Panc1 (cell line): ENCODE data around the gene PRDX1. TPM values are rescaled to one million over a fixed set of nuclear protein-coding genes. Genes with fewer than 3 reads are reported as not detected.
A peak's percentile ranks its signal among the peaks of the same experiment; 100 is the strongest.

Experiments
- ATAC-seq: fragments of 200-7000 bp; cut with Tn5 transposase; 2 replicates; pipeline ENCODE4 v1.9.1; 2020; ENCODE audit warnings: mild to moderate bottlenecking, moderate library complexity
- BruUV-seq: library from RNA; stranded (reverse); fragments of 400-500 nt; replicated peaks from 2 replicates; lab custom pipeline; 2021; lab: Mats Ljungman, UMichigan
- CTCF ChIA-PET: fragments of 300-600 bp; sonication (Branson Sonifier 250); formaldehyde crosslinking; loops from one replicate; lab custom pipeline; 2022; ENCODE audit warnings: antibody characterized with exemption; lab: Charles Lee
- POLR2A ChIA-PET: fragments of 300-600 bp; sonication (Branson Sonifier 250); formaldehyde crosslinking; loops from one replicate; lab custom pipeline; 2022; ENCODE audit warnings: antibody characterized with exemption; lab: Charles Lee
- DNase-seq: peaks from one replicate; pipeline ENCODE4 v3.0.0-alpha.2; 2010; ENCODE audit warnings: low read depth, low spot score
- H3K27ac ChIP-seq: 2 replicates; pipeline ENCODE4 v1.5.1; 2011; ENCODE audit warnings: mild to moderate bottlenecking, low read length, inconsistent platforms
- H3K27me3 ChIP-seq: fragments of 200-500 bp; sonication (Bioruptor generic); 2 replicates; pipeline ENCODE4 v1.6.0; 2014; ENCODE audit warnings: low read length, inconsistent platforms; ENCODE audit not compliant: control insufficient read depth, insufficient read depth
- H3K36me3 ChIP-seq: fragments of 200-500 bp; sonication (Bioruptor generic); 2 replicates; pipeline ENCODE4 v1.5.1; 2014; ENCODE audit warnings: inconsistent platforms, mild to moderate bottlenecking, low read length, moderate library complexity; ENCODE audit not compliant: control insufficient read depth, insufficient read depth
- H3K4me1 ChIP-seq: 2 replicates; pipeline ENCODE4 v1.5.1; 2011; ENCODE audit warnings: inconsistent platforms, mild to moderate bottlenecking, low read length, moderate library complexity; ENCODE audit not compliant: control insufficient read depth, insufficient read depth
- H3K4me3 ChIP-seq, 2 experiments: 2 replicates each; pipeline ENCODE4 v1.5.1; 2011 to 2012; ENCODE audit warnings: low read depth in 2 of 2, low read length in 2 of 2, mild to moderate bottlenecking in 2 of 2, inconsistent platforms in 1 of 2, moderate library complexity in 1 of 2
- H3K9me3 ChIP-seq: fragments of 200-500 bp; sonication (Bioruptor generic); 2 replicates; pipeline ENCODE4 v1.5.1; 2014; ENCODE audit warnings: low read depth, mild to moderate bottlenecking, inconsistent platforms, low read length, moderate library complexity; ENCODE audit not compliant: control insufficient read depth, insufficient read depth
- POLR2AphosphoS5 ChIP-seq: IDR thresholded peaks from 2 replicates; pipeline ENCODE4 v1.6.1; 2012; ENCODE audit warnings: mild to moderate bottlenecking, low read depth, low read length, moderate library complexity
- SIN3A ChIP-seq: IDR thresholded peaks from 2 replicates; pipeline ENCODE4 v1.6.1; 2012; ENCODE audit warnings: low read depth, mild to moderate bottlenecking, low read length, moderate library complexity, borderline replicate concordance; ENCODE audit not compliant: insufficient read depth
- TCF7L2 ChIP-seq: IDR thresholded peaks from 2 replicates; pipeline ENCODE4 v1.6.1; 2011; ENCODE audit warnings: mild to moderate bottlenecking, low read depth, low read length, inconsistent platforms
- in situ Hi-C: cut with HindIII; loops from 2 replicates; pipeline ENCODE4 v1.10.0; 2016; ENCODE audit warnings: low sequenced_read_pairs, low pct_unique_long_range_greater_than_20kb
- intact Hi-C: fragments of 100-400 bp; cut with micrococcal nuclease; formaldehyde crosslinking; loops from one replicate; pipeline ENCODE4 v1.10.0; 2022; ENCODE audit not compliant: unreplicated experiment
- total RNA-seq: library from RNA; stranded (reverse); gene quantifications from one replicate; pipeline ENCODE4 v1.2.1, GENCODE V29; 2021; ENCODE audit not compliant: unreplicated experiment
- TF ChIP-seq, protein P1 (sequence below), 2 experiments: IDR thresholded peaks; 2 replicates each; pipeline ENCODE4 v1.6.1; 2011 to 2012; ENCODE audit warnings: low read depth in 2 of 2, control low read depth in 1 of 2, low read length in 1 of 2, mild to moderate bottlenecking in 1 of 2, moderate library complexity in 1 of 2; ENCODE audit not compliant: insufficient read depth in 1 of 2
- TF ChIP-seq, protein P2 (sequence below): fragments of 450-650 bp; IDR thresholded peaks from 2 replicates; pipeline ENCODE4 v1.5.1; 2017; ENCODE audit warnings: mild to moderate bottlenecking

PRDX1 gene
- total RNA-seq, 1 experiment from 2014 or later, result 719 TPM

DNA sequence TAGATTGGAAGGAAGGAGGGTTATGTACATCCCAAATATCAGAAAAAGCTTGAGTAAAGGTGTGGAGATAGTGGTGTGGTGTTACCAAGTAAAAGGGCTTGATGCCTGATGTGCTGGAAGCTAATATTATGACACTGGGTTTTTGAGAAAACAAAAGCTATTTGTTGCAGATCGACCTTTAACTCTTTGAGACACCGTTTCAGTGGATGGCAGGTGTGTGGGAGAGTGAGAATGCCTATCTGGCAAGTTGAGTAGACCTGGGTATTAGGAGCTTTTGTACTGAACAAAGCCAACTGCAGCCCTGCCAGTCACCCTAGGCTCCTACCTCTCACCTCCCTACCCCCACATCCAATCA is 20.2 kb downstream of the PRDX1 start:
- CTCF ChIA-PET, result no interaction called here
- in situ Hi-C loops (no loop called here), intact Hi-C loops (no loop called here)
- H3K4me1 ChIP-seq, result peaks cover 19% of the 10 kb centered on the region
- no peaks in the 10 kb centered on the region for H3K27me3 ChIP-seq
- peak overlapping the region; percentile 59 to 77; a peak in 2 of 4 replicates for H3K4me3 ChIP-seq
- TF ChIP-seq, protein P1, sequence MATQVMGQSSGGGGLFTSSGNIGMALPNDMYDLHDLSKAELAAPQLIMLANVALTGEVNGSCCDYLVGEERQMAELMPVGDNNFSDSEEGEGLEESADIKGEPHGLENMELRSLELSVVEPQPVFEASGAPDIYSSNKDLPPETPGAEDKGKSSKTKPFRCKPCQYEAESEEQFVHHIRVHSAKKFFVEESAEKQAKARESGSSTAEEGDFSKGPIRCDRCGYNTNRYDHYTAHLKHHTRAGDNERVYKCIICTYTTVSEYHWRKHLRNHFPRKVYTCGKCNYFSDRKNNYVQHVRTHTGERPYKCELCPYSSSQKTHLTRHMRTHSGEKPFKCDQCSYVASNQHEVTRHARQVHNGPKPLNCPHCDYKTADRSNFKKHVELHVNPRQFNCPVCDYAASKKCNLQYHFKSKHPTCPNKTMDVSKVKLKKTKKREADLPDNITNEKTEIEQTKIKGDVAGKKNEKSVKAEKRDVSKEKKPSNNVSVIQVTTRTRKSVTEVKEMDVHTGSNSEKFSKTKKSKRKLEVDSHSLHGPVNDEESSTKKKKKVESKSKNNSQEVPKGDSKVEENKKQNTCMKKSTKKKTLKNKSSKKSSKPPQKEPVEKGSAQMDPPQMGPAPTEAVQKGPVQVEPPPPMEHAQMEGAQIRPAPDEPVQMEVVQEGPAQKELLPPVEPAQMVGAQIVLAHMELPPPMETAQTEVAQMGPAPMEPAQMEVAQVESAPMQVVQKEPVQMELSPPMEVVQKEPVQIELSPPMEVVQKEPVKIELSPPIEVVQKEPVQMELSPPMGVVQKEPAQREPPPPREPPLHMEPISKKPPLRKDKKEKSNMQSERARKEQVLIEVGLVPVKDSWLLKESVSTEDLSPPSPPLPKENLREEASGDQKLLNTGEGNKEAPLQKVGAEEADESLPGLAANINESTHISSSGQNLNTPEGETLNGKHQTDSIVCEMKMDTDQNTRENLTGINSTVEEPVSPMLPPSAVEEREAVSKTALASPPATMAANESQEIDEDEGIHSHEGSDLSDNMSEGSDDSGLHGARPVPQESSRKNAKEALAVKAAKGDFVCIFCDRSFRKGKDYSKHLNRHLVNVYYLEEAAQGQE (IDR thresholded peaks at IDR 0.05; ENCODE audit: insufficient read depth in 1 of 2, low read depth in 2 of 2, low read length in 1 of 2), result no peak
- TF ChIP-seq, protein P2, sequence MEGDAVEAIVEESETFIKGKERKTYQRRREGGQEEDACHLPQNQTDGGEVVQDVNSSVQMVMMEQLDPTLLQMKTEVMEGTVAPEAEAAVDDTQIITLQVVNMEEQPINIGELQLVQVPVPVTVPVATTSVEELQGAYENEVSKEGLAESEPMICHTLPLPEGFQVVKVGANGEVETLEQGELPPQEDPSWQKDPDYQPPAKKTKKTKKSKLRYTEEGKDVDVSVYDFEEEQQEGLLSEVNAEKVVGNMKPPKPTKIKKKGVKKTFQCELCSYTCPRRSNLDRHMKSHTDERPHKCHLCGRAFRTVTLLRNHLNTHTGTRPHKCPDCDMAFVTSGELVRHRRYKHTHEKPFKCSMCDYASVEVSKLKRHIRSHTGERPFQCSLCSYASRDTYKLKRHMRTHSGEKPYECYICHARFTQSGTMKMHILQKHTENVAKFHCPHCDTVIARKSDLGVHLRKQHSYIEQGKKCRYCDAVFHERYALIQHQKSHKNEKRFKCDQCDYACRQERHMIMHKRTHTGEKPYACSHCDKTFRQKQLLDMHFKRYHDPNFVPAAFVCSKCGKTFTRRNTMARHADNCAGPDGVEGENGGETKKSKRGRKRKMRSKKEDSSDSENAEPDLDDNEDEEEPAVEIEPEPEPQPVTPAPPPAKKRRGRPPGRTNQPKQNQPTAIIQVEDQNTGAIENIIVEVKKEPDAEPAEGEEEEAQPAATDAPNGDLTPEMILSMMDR, result no peak
- TF ChIP-seq TCF7L2 (no peak), POLR2AphosphoS5 (no peak), SIN3A (no peak)
- no TSS peak for BruUV-seq
- ATAC-seq (no peak), DNase-seq (no peak)
- H3K36me3 ChIP-seq, result no peaks in the 10 kb centered on the region
- POLR2A ChIA-PET, result no interaction called here
- H3K27ac ChIP-seq, result peak overlapping the region; percentile 92
- no peaks in the 10 kb centered on the region for H3K9me3 ChIP-seq

DNA sequence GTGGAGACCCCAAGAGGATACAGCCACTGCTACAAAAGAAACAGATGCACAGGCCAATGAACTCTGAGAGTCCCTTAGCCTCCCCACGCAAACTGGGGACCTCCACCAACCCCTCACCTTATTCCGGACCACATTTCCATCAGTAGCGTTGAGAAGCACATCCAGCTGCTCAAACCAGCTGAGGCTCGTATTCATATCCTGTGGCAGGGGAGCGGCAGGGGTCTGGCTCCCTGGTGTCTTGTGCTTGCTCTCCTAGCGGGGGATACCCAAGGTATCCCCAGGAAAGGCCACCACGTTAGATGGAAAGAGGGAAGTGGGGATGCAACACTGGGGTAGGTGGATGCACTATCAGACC is 22.3 kb downstream of the PRDX1 start:
- Histone ChIP-seq H3K4me3 (peak overlapping the region; percentile 59 to 77), H3K9me3 (no peaks in the 10 kb centered on the region), H3K27ac (peak overlapping the region; percentile 76), H3K4me1 (peaks cover 19% of the 10 kb centered on the region), H3K36me3 (no peaks in the 10 kb centered on the region), H3K27me3 (no peaks in the 10 kb centered on the region)
- TF ChIP-seq POLR2AphosphoS5 (no peak), SIN3A (no peak), TCF7L2 (no peak)
- TF ChIP-seq, protein P2, result no peak
- TF ChIP-seq, protein P1 (IDR thresholded peaks at IDR 0.05; ENCODE audit: insufficient read depth in 1 of 2, low read depth in 2 of 2, low read length in 1 of 2), result no peak
- no TSS peak for BruUV-seq
- intact Hi-C loops (no loop called here), in situ Hi-C loops (no loop called here)
- ChIA-PET POLR2A (no interaction called here), CTCF (interaction anchor here (0.6 to 1.0 kb wide), 2 partner anchors 160 to 768 kb away, joined by 3 read pairs; partner anchors contain the start of gene TOE1)
- no peak for ATAC-seq
- DNase-seq, result no peak
